ES-I3 (cell line): ENCODE measurements around the gene MAST2.

Source experiments
- H3K36me3 ChIP-seq: 2 replicates; pipeline ENCODE4 v1.6.1; 2013; ENCODE audit warnings: mild to moderate bottlenecking, low read length, control low read depth, moderate library complexity; ENCODE audit not compliant: insufficient read depth
- H3K4me1 ChIP-seq: 2 replicates; pipeline ENCODE4 v1.6.1; 2013; ENCODE audit warnings: mild to moderate bottlenecking, control low read depth, low read length; ENCODE audit not compliant: insufficient read depth
- H3K9ac ChIP-seq: 2 replicates; pipeline ENCODE4 v1.6.1; 2013; ENCODE audit warnings: low read depth, mild to moderate bottlenecking, low read length, moderate library complexity
- H3K9me3 ChIP-seq: 2 replicates; pipeline ENCODE4 v1.6.1; 2013; ENCODE audit warnings: mild to moderate bottlenecking, low read length, moderate library complexity; ENCODE audit not compliant: control insufficient read depth, insufficient read depth

The MAST2 gene

GRCh38 chr1:46080257-46080656, 276.8 kb downstream of the MAST2 start:
- Histone ChIP-seq H3K9ac (no peak overlapping the region), H3K4me1 (no peaks in the 10 kb centered on the region), H3K9me3 (no peaks in the 10 kb centered on the region), H3K36me3 (no peaks in the 10 kb centered on the region)

GRCh38 chr1:46081206-46081605, 277.8 kb downstream of the MAST2 start:
- Histone ChIP-seq H3K9me3 (no peaks in the 10 kb centered on the region), H3K4me1 (no peaks in the 10 kb centered on the region), H3K9ac (no peak overlapping the region), H3K36me3 (no peaks in the 10 kb centered on the region)

DNA sequence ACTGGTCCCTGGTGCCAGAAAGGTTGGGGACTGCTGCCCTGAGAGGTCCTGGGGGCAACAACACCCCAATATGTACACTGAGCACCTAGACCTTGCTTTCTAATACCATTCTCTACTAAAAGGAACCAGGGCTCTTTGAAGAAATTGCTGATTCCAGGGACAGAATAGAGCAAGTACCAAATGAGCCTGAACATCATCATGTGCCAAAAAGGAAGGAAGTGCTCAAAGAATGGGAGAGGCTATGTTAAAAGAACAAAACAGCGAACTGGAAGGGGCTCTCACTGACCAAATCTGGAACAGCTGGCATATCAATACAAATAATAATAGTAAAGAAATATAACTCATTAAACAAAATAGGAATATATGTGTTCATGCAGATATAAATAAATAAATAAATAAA, 278.2 kb downstream of the MAST2 start:
- no peaks in the 10 kb centered on the region for H3K9me3 ChIP-seq
- no peaks in the 10 kb centered on the region for H3K36me3 ChIP-seq
- H3K9ac ChIP-seq, result no peak overlapping the region
- no peaks in the 10 kb centered on the region for H3K4me1 ChIP-seq

DNA sequence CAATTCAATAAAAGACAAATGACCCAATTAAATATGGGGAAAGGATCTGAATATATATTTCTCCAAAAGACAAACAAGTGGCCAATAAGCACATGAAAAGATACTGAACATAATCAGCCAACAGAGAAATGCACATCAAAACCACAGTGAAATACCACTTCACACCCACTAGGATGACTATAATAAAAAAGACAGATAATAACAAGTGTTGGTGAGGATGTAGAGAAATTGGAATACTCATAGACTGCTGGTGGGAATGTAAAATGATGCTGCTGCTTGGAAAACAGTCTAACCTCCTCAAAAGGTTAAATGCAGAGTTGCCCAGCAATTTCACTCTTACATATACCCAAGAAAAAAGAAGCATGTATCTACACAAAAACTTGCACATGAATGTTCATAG, 280.2 kb downstream of the MAST2 start:
- Histone ChIP-seq H3K36me3 (no peaks in the 10 kb centered on the region), H3K9me3 (no peaks in the 10 kb centered on the region), H3K4me1 (no peaks in the 10 kb centered on the region), H3K9ac (no peak overlapping the region)

DNA sequence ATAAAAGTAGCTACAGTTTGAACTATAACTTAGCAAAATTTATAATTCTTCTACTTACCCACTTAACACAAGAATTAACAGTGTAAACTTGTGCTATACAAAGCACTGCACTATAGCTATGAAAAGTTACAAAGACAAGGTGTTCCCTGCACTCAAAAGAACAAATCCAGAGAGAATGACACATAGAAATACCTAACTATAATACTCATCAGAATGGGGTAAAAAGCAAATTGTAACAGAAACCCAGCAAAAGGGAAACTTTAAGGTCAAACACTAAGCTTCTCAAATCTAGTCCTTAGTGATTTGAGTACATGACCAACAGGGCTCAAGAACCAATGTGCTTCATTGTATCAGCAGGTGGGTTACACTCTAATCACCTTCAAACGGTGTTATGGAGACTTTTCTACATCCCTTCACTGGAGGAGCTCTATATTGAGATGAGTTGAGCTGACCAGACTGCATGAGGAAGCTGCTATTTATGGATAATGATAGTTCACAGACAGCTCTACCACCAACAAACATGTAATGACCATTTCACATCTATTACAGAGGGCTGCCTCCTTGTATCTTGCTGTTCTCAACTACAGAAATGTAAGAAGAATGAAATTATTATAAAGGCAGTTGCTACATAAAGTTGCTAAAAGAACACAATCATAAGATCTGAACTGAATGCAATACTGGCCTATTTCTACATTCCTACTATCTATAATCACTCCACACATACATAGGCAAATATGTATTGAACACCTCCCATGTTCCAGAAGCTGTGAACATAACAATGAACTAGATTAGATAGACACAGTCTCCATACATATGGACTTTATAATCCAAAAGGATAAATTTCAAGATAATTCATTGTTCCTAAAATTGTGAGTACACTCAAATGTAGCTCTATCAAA, 281.4 kb downstream of the MAST2 start:
- no peaks in the 10 kb centered on the region; the same call in 1 of the 2 replicates for H3K36me3 ChIP-seq
- no peak overlapping the region for H3K9ac ChIP-seq
- no peaks in the 10 kb centered on the region for H3K4me1 ChIP-seq
- no peaks in the 10 kb centered on the region for H3K9me3 ChIP-seq
